ENCODE measurements around the gene FBXW7. TPM values are rescaled to one million over a fixed set of nuclear protein-coding genes. Genes with fewer than 3 reads are reported as not detected.

FBXW7 gene
- total RNA-seq, 1 experiment from 2014 or later: 27.1 TPM

DNA sequence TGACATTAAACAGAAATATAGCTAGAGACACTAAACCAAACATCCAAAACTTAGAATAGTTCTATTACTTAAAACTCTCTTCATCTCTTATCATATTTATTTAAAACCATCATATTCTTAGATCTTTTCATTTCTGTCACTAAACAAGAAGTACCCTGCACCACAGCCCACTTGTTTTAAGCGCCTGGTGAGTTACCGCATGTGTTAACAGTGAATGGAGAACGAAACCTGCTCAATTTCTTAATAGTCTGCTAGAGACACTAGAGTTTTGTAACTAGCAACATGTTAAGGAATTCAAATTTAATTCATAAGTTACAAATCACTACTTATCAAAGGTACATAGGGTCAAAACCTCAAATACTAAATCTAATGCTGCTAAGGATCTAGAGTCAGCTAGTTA is 111.5 kb downstream of the FBXW7 start:
- Histone ChIP-seq H3K27ac (ENCODE audit: insufficient read length, low read depth, low read length) (no peak overlapping the region), H3K27me3 (ENCODE audit: insufficient read depth, low read length) (no peaks in the 10 kb centered on the region), H3K56ac (ENCODE audit: insufficient read length, low read depth, low read length) (no peak overlapping the region), H2BK120ac (ENCODE audit: low read depth, low read length, poor library complexity, severe bottlenecking) (no peak overlapping the region), H3K4me1 (ENCODE audit: insufficient read depth, low read length) (peaks cover 7% of the 10 kb centered on the region; the same call in 1 of the 2 replicates), H3K9ac (ENCODE audit: extremely low read depth, insufficient read length, low read length) (no peak overlapping the region), H3T11ph (ENCODE audit: low read length) (no peak overlapping the region), H3K4me2 (ENCODE audit: insufficient read depth, insufficient read length, low read length) (peak overlapping the region; percentile 33), H2BK20ac (ENCODE audit: low read depth, low read length, poor library complexity, severe bottlenecking) (no peak overlapping the region), H4K5ac (ENCODE audit: insufficient read length, low read depth, low read length) (no peak overlapping the region), H3K79me2 (ENCODE audit: insufficient read depth, low read length) (no peaks in the 10 kb centered on the region; the same call in 1 of the 2 replicates), H4K20me1 (ENCODE audit: control insufficient read depth, insufficient read depth, insufficient read length) (no peaks in the 10 kb centered on the region), H4K8ac (replicated peaks; ENCODE audit: insufficient read length, low read depth, low read length) (no peak overlapping the region), H3K18ac (ENCODE audit: insufficient read length, low read depth, low read length) (no peak overlapping the region), H2AK5ac (ENCODE audit: insufficient read length, low read length) (no peak overlapping the region), H2BK15ac (ENCODE audit: low read depth, low read length) (no peak overlapping the region), H3K23me2 (ENCODE audit: insufficient read length, low read depth, low read length, poor library complexity, severe bottlenecking) (no peaks in the 10 kb centered on the region), H3K79me1 (ENCODE audit: insufficient read depth, low read depth, low read length, poor library complexity, severe bottlenecking) (no peaks in the 10 kb centered on the region), H3K9me3 (ENCODE audit: control insufficient read depth, low read depth, low read length) (no peaks in the 10 kb centered on the region), H2BK12ac (ENCODE audit: insufficient read length, low read depth, low read length) (no peak overlapping the region), H3K4ac (ENCODE audit: low read depth, low read length) (no peak overlapping the region), H3K14ac (ENCODE audit: insufficient read depth, low read length) (no peak overlapping the region), H2BK5ac (ENCODE audit: insufficient read length, low read length) (no peak overlapping the region), H4K91ac (ENCODE audit: insufficient read length, low read depth, low read length) (no peak overlapping the region), H3K23ac (ENCODE audit: insufficient read length, low read depth, low read length) (no peak overlapping the region), H2AFZ (ENCODE audit: low read length) (no peak overlapping the region)
- H3K4me3 Mint-ChIP-seq: no peak overlapping the region
- H3K9me3 Mint-ChIP-seq: no peaks in the 10 kb centered on the region
- no peaks in the 10 kb centered on the region for H3K36me3 Mint-ChIP-seq (ENCODE audit: insufficient read depth in 1 of 3, low read depth in 3 of 3)
- TF ChIP-seq, protein P1, sequence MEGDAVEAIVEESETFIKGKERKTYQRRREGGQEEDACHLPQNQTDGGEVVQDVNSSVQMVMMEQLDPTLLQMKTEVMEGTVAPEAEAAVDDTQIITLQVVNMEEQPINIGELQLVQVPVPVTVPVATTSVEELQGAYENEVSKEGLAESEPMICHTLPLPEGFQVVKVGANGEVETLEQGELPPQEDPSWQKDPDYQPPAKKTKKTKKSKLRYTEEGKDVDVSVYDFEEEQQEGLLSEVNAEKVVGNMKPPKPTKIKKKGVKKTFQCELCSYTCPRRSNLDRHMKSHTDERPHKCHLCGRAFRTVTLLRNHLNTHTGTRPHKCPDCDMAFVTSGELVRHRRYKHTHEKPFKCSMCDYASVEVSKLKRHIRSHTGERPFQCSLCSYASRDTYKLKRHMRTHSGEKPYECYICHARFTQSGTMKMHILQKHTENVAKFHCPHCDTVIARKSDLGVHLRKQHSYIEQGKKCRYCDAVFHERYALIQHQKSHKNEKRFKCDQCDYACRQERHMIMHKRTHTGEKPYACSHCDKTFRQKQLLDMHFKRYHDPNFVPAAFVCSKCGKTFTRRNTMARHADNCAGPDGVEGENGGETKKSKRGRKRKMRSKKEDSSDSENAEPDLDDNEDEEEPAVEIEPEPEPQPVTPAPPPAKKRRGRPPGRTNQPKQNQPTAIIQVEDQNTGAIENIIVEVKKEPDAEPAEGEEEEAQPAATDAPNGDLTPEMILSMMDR (conservative IDR thresholded peaks at IDR 0.05): no peak
- no peak for DNase-seq
- no peak overlapping the region for H3K27ac Mint-ChIP-seq
- WGBS (ENCODE audit: extremely low coverage, insufficient read length, low lambda C conversion rate): no CpG with 5 or more reads among the region's 3 CpGs
- no peaks in the 10 kb centered on the region for H3K27me3 Mint-ChIP-seq (ENCODE audit: low read depth)
- peaks cover 12 to 15% of the 10 kb centered on the region in 2 experiments for H3K4me1 Mint-ChIP-seq
